WTC11 (cell line): ENCODE measurements around the gene MPZ. TPM values are rescaled to one million over a fixed set of nuclear protein-coding genes. Genes with fewer than 3 reads are reported as not detected.

ENCODE experiments used
- ATAC-seq: fragments of 200-7000 bp; cut with Tn5 transposase; 2 replicates; pipeline ENCODE4 v1.10.0; 2021; ENCODE audit warnings: mild to moderate bottlenecking, moderate library complexity
- CTCF ChIA-PET: fragments of 300-600 bp; sonication (Branson Sonifier 250); formaldehyde crosslinking; loops from one replicate; lab custom pipeline; 2021; ENCODE audit warnings: antibody characterized with exemption; lab: Charles Lee
- POLR2A ChIA-PET: fragments of 350-600 bp; sonication (Branson Sonifier 250); formaldehyde crosslinking; loops from one replicate; lab custom pipeline; 2021; ENCODE audit warnings: antibody characterized with exemption; lab: Charles Lee
- DNase-seq: peaks from one replicate; pipeline ENCODE4 v3.0.0; 2021; ENCODE audit warnings: low spot score
- H3K27ac Mint-ChIP-seq: 2 replicates; pipeline ENCODE4 v1.8.0; 2021; ENCODE audit warnings: mixed read lengths
- H3K27me3 Mint-ChIP-seq: 2 replicates; pipeline ENCODE4 v1.8.0; 2021; ENCODE audit warnings: low read depth, mild to moderate bottlenecking, moderate library complexity, mixed read lengths
- H3K36me3 Mint-ChIP-seq: 2 replicates; pipeline ENCODE4 v1.8.0; 2021; ENCODE audit warnings: mixed read lengths
- H3K4me1 Mint-ChIP-seq: 2 replicates; pipeline ENCODE4 v1.8.0; 2022; ENCODE audit warnings: mixed read lengths
- H3K4me3 Mint-ChIP-seq: 2 replicates; pipeline ENCODE4 v1.8.0; 2021; ENCODE audit warnings: mild to moderate bottlenecking, moderate library complexity, mixed read lengths
- H3K9me3 Mint-ChIP-seq: 2 replicates; pipeline ENCODE4 v1.8.0; 2021; ENCODE audit warnings: mixed read lengths
- ARID4B ChIP-seq: sonication (generic); formaldehyde crosslinking; IDR thresholded peaks from 2 replicates; pipeline ENCODE4 v1.8.0; 2023; ENCODE audit warnings: missing genetic modification reagents, mild to moderate bottlenecking, borderline replicate concordance
- ATF2 ChIP-seq: sonication (generic); formaldehyde crosslinking; IDR thresholded peaks from 2 replicates; pipeline ENCODE4 v1.8.1; 2022; ENCODE audit warnings: low read depth, missing genetic modification reagents, borderline replicate concordance
- EMX1 ChIP-seq: fragments of 250-450 bp; sonication (Bioruptor Pico); IDR thresholded peaks from 2 replicates; pipeline ENCODE4 v1.8.0; 2021; ENCODE audit warnings: mild to moderate bottlenecking
- ESRRA ChIP-seq: sonication (generic); formaldehyde crosslinking; IDR thresholded peaks from 2 replicates; pipeline ENCODE4 v1.8.1; 2022; ENCODE audit warnings: mild to moderate bottlenecking, missing genetic modification reagents, borderline replicate concordance
- GRHL2 ChIP-seq: fragments of 250-450 bp; sonication (Bioruptor Pico); IDR thresholded peaks from 2 replicates; pipeline ENCODE4 v1.8.0; 2022; ENCODE audit warnings: mild to moderate bottlenecking, moderate library complexity; ENCODE audit not compliant: insufficient replicate concordance, severe bottlenecking
- KAT7 ChIP-seq: sonication (generic); formaldehyde crosslinking; IDR thresholded peaks from 2 replicates; pipeline ENCODE4 v1.8.1; 2023; ENCODE audit warnings: missing genetic modification reagents, mild to moderate bottlenecking, borderline replicate concordance
- MYBL2 ChIP-seq: sonication (generic); formaldehyde crosslinking; IDR thresholded peaks from 2 replicates; pipeline ENCODE4 v1.8.1; 2023; ENCODE audit warnings: mild to moderate bottlenecking, moderate library complexity, missing genetic modification reagents
- NFE2L1 ChIP-seq: sonication (generic); formaldehyde crosslinking; IDR thresholded peaks from 2 replicates; pipeline ENCODE4 v1.8.1; 2023; ENCODE audit warnings: missing genetic modification reagents
- OVOL2 ChIP-seq: fragments of 250-450 bp; sonication (Bioruptor Pico); IDR thresholded peaks from 2 replicates; pipeline ENCODE4 v1.9.0; 2021; ENCODE audit warnings: mild to moderate bottlenecking, borderline replicate concordance
- PRDM15 ChIP-seq: sonication (generic); formaldehyde crosslinking; IDR thresholded peaks from 2 replicates; pipeline ENCODE4 v1.8.0; 2022; ENCODE audit warnings: missing genetic modification reagents
- TEAD4 ChIP-seq: sonication (generic); formaldehyde crosslinking; IDR thresholded peaks from 2 replicates; pipeline ENCODE4 v1.8.0; 2022; ENCODE audit warnings: mild to moderate bottlenecking, missing genetic modification reagents
- TP53 ChIP-seq: sonication (generic); formaldehyde crosslinking; IDR thresholded peaks from 2 replicates; pipeline ENCODE4 v1.8.1; 2023; ENCODE audit warnings: mild to moderate bottlenecking, missing genetic modification reagents
- USF2 ChIP-seq: sonication (generic); formaldehyde crosslinking; IDR thresholded peaks from 2 replicates; pipeline ENCODE4 v1.8.1; 2023; ENCODE audit warnings: mild to moderate bottlenecking, missing genetic modification reagents, moderate library complexity
- ZNF138 ChIP-seq: sonication (generic); formaldehyde crosslinking; conservative IDR thresholded peaks from 2 replicates; pipeline ENCODE4 v1.8.1; 2022; ENCODE audit warnings: mild to moderate bottlenecking, moderate library complexity, missing genetic modification reagents
- ZNF396 ChIP-seq: fragments of 250-450 bp; sonication (Bioruptor Pico); IDR thresholded peaks from 2 replicates; pipeline ENCODE4 v1.8.0; 2021; ENCODE audit warnings: mild to moderate bottlenecking, moderate library complexity, borderline replicate concordance
- total RNA-seq: library from RNA; stranded (reverse); gene quantifications from 3 replicates; pipeline ENCODE4 v1.2.3, GENCODE V29; 2021
- TF ChIP-seq, protein P1 (sequence below): sonication (generic); formaldehyde crosslinking; IDR thresholded peaks from 2 replicates; pipeline ENCODE4 v1.8.0; 2023; ENCODE audit warnings: missing genetic modification reagents
- TF ChIP-seq, protein P2 (sequence below): fragments of 250-450 bp; sonication (Bioruptor Pico); IDR thresholded peaks from 2 replicates; pipeline ENCODE4 v1.8.0; 2021; ENCODE audit warnings: mild to moderate bottlenecking

Gene MPZ
- total RNA-seq, 1 experiment from 2014 or later, result 5.2 TPM

GRCh38 chr1:161342177-161342576 lies 32.4 kb upstream of the MPZ start (continued):
- no peak for TF ChIP-seq OVOL2 (CRISPR knock-in tag)

GRCh38 chr1:161335796-161336195 lies 26.0 kb upstream of the MPZ start:
- H3K9me3 Mint-ChIP-seq, result no peaks in the 10 kb centered on the region
- H3K27me3 Mint-ChIP-seq, result no peaks in the 10 kb centered on the region
- H3K4me1 Mint-ChIP-seq, result no peaks in the 10 kb centered on the region
- ChIA-PET POLR2A (no interaction called here), CTCF (no interaction called here)
- H3K27ac Mint-ChIP-seq, result no peak overlapping the region
- H3K4me3 Mint-ChIP-seq, result no peak overlapping the region
- DNase-seq, result no peak
- TF ChIP-seq, protein P1, sequence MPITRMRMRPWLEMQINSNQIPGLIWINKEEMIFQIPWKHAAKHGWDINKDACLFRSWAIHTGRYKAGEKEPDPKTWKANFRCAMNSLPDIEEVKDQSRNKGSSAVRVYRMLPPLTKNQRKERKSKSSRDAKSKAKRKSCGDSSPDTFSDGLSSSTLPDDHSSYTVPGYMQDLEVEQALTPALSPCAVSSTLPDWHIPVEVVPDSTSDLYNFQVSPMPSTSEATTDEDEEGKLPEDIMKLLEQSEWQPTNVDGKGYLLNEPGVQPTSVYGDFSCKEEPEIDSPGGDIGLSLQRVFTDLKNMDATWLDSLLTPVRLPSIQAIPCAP (CRISPR knock-in tag), result no peak
- TF ChIP-seq NFE2L1 (CRISPR knock-in tag) (no peak), ZNF138 (CRISPR knock-in tag) (no peak), USF2 (CRISPR knock-in tag) (no peak), TEAD4 (CRISPR knock-in tag) (no peak), GRHL2 (CRISPR knock-in tag) (no peak), ATF2 (CRISPR knock-in tag) (no peak), TP53 (CRISPR knock-in tag) (no peak), ESRRA (no peak), MYBL2 (no peak), PRDM15 (CRISPR knock-in tag) (no peak), ZNF396 (CRISPR knock-in tag) (no peak), EMX1 (CRISPR knock-in tag) (no peak), KAT7 (CRISPR knock-in tag) (no peak), ARID4B (CRISPR knock-in tag) (no peak)
- TF ChIP-seq, protein P2, sequence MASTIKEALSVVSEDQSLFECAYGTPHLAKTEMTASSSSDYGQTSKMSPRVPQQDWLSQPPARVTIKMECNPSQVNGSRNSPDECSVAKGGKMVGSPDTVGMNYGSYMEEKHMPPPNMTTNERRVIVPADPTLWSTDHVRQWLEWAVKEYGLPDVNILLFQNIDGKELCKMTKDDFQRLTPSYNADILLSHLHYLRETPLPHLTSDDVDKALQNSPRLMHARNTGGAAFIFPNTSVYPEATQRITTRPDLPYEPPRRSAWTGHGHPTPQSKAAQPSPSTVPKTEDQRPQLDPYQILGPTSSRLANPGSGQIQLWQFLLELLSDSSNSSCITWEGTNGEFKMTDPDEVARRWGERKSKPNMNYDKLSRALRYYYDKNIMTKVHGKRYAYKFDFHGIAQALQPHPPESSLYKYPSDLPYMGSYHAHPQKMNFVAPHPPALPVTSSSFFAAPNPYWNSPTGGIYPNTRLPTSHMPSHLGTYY (CRISPR knock-in tag), result no peak
- TF ChIP-seq, all 79 proteins: peak for 0
- ATAC-seq, result no peak
- peaks cover 47% of the 10 kb centered on the region for H3K36me3 Mint-ChIP-seq
